Activated T-cell treated with anti-CD3 and anti-CD28 coated beads for 1 hour (primary cell): Measurements from ENCODE around the gene NAPSA.
A peak's percentile ranks its signal among the peaks of the same experiment; 100 is the strongest.
"Not testable (repeated sequence)": the region's sequence is repeated elsewhere in the genome, so short reads cannot be mapped to it uniquely, and the experiment has no call there.

ENCODE experiments used
- DNase-seq: peaks from one replicate; pipeline ENCODE4 v3.0.0-alpha.2; 2020; ENCODE audit warnings: low read depth

Gene NAPSA

DNA sequence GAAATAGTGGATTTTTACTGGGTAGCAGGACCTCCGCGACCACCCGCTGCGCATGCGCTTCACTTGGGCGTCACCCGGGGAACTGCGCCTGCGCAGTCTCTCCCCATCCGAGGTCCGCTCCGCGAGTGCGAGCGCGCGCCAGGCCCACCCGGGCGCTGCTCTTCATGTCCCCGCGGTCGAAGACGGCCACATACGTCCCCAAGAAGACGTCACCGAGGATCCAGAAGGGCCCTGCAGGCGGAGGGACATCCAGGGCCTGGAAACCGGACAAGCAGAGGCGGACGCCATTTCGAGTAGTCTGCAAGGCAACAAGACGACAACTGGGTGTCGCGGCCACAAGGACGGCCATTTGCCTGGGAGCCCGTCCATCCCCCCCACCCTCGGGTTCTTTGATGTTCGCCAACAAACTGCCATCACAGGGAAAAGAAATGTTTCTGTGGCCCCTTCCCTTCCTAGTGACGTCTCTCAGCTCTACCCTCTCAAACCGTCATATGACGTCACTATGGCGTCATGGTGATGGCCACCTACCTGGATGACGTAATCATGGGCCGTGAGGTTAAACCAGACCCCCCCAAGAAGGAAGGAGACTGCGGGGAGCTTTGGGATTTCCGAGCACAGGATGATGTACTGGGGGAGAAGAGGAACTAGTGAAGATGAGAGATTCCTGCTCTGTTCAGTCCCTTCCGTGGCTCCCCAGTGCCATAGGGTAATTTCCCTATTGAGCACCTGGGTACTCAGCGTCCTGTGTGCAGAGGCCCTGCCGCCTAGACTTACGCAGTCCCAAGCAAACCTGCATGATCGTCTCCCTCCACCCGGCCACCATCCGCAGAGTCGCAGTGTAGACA, 6.7 kb downstream of the NAPSA start:
- DNase-seq, result peak; percentile 69

DNA sequence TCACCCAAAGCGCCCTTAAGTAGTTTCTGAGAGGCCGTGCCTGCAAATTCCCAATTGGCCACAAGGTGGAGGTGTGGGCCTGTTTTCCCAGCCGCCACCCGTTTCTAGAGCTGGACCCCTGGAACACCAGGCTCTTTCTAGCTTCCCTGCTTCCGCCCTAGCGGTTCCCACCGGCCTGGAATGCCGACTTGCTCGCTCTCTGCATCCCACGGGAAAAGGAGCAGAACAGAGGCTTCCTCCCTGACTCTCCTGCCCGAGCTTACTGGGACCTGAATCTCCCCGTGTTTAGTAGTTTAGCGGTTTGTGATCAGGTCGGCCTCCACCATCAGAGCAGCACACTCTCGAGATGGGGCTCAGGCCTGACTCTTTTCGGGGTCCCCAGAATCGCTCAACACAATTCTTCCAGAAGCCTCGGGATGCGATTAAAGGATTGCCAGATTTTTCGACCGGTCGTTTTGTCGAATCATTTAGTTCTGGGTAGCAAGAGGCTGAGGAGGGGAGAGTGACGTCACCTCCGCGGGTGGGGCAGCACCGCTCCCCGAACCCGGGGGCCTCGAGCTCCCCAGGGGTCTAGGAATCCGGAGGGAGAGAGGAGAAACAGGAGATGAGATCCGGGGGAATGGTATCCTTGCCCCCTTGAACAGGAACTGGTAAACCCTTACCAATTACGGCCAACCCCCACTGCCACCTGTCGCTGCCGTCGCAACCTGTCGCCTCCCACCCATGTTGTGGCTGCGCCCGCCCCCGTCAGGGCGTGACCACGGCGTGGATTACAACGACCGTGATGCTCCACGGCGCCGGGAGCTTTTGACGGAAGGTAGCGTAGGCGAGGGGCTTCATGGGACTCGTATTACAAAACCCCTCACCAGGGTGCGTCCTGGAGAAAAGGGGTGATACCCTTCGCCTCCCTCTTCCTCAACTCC, 8.0 kb downstream of the NAPSA start:
- DNase-seq, result peak; percentile 82

DNA sequence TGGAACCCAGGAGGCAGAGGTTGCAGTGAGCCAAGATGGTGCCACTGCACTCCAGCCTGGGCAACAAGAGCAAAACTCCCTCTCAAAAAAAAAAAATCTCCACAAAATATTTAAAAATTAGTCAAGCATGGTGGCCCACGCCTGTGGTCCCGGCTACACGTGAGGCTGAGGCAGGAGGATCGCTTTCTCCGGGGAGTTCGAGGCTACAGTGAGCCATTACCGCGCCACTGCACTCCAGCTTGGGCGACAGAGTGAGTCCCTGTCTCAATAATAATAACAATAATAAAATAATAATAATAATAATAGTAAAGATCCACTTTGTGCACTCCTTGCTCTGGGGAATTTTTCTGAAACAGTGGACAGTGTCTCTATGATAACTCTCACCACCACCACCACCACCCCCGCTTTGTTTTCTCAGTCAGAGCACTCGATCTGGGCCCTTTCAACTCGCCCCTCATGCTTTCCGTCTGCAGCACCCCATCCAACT, 8.7 kb downstream of the NAPSA start:
- DNase-seq, result no peak

DNA sequence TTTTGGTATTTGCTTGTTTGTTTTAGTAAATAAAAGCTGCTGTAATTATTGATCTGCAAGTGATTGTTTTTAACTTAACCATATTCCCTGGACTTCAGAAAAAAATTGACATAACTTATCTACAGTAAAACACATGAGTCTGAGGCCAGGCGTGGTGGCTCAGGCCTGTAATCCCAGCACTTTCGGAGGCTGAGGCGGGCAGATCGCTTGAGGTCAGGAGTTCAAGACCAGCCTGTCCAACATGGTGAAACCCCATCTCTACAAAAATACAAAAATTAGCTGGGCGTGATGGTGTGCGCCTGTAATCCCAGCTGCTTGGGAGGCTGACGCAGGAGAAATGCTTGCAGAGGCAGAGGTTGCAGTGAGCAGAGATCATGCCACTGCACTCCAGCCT, 12.0 kb downstream of the NAPSA start:
- DNase-seq, result not testable (repeated sequence)

DNA sequence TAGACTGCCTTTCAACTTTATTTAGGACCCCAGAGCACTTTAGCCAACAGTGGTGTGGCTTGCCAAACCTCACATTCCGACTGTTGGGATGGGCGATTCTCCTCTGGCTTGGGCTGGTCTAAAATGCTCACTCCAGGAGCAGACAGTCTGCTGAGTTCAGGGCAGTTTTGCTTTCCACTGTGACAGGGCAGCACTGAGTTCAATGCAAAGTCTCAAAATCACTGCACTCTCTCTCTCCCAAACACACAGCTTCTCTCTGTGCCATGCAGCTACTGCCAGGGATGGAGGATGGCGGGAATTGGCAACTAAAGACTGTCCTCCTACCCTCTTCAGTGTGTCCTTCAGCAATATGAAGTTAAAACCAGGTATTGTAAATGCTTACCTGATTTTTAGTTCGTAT, 13.2 kb downstream of the NAPSA start:
- DNase-seq, result no peak

DNA sequence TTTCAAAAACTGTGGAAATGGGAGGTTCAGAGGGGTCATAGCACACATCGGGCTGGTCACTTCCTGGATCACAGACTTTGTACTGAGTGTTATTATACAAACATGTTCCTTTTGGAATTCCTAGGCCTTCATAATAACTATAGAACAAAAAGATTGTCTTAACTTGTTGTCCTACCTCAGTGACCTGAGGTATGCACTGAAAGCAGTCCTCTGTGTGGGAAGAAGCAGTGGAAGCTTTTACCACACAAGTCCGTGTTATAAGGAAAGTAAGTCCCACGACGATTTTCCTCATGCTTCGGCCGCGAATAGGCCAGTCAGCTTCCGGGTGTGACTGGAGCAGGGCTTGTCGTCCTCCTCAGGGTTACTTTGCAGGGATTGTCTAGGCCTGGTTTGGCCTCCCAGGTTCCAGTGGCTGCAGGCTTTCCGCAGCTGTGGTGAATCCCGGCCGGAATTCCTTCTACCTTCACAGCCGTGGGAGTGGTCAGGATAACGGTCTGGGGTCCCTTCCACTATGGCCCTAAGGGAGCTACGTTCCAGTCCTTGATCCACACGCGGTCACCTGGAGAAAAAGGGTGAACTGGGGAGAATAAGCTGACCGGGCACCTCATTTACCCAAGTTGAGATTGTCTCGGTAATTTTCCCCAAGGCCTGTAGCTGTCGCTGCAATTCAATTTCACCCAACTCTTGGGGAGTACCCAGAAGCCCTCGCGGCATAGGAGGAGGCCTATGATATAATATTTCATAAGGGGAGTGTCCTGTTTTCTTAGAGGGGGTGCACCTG, 16.0 kb downstream of the NAPSA start:
- DNase-seq, result no peak

DNA sequence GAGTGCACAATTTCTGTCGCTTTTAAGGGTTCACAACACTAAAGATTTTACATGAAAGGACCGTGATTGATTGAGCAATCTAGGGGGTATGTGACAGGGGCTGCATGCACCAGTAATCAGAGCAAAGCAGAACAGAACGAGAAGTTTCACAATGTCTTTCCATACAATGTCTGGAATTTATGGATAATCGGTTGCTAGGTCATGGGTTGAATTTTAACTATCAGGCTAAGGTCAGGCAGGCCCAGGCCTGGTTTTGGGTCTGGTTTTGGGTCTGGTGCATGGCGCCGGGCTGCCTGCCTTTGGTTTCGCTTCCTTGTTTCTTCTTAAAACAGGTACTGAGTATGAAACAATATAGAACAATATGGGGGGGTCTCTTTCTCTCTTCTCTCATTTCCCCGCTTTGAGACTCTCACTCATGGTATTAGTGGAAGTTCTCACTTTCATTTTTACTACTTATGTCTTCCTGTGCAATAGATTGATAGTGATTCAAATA, 18.3 kb downstream of the NAPSA start:
- DNase-seq, result not testable (repeated sequence)

DNA sequence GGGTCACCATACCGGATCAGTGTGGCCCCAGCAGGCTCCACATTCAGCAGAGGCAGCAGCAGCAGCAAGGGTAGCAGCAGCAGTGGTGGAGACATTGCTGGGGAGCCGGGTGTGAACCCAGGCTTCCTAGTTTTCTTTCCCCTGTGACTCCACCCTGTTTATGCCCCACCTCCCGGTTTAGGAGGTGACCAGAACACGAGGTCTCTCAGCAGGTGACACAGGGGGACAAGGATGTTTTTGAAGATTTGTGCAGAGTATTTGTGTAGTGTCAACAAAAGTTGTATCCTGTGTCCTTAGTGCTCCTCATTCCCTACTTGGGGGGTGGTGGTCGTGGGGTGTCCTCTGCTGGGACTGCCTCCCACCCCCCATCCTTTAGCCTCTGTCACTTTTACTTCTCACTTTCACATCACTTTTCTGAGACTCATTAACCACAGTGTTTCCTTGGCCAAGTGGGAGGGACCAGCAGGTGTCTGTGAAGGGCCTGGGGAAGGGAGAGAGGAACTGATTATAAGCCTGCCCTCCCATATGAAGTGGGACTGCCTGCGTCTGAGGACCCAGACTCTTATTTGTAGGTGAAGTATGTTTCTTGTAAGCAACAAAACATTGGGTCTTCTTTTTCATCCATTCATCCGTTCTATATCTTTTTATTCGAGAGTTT, 20.6 kb downstream of the NAPSA start:
- no peak for DNase-seq

DNA sequence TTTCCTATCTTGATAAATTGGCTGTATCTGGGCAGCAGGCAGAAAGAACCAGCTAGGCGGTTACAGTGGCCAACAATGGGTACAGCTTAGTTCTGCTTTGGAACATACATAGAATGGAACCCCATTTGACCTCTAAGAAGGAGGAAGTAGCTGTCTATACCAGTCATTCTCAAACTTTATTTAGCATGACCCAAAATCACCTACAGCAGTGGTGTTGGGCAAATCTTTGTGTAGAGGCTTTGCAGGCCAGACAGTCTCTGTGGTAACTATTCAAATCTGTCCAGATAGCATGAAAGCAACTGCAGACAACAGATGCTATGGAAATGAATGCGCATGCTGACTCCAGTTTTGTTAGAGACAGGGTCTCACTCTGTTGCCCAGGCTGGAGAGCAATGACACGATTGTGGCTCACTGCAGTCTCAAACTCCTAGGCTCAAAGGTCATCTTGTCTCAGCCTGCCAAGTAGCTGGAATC, 24.3 kb downstream of the NAPSA start:
- no peak for DNase-seq

DNA sequence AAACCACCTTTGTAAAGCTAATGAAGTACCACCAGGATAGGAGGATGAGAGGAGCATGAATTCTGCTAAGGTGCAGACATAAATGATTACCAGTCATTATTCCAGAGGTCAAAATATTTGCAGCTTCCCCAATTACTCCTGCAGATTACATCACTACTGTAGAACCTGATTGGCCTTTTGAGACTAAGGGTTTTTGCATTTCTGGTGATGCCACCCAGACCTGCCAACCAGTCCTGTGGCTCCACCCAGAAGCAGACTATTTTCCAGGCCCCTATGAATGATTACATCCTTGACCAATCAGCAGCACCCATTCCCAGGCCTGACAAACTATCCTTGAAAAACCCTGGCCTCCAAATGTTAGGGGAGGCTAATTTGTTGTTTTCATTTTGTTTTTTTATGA, 25.1 kb downstream of the NAPSA start:
- no peak for DNase-seq

DNA sequence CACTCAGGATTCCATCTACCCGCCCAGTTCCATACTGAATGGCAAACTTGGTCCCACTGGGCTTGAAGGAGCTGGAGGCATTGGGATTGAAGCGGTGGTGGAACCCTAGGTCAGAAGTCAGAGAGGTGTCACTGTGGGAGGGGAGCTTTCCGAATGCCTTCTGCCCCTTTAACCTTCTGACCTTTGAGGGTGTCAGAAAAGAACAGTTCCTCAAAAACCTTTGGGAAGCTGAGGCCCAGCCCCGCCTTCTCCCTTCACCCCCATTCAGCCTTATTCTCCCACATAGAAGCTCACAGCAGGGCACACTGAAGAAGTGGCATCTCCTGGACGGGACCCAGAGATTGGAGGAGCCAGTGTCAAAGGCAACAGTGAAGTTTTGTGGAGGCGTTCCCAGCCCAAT, 28.4 kb downstream of the NAPSA start:
- not testable (repeated sequence) for DNase-seq

DNA sequence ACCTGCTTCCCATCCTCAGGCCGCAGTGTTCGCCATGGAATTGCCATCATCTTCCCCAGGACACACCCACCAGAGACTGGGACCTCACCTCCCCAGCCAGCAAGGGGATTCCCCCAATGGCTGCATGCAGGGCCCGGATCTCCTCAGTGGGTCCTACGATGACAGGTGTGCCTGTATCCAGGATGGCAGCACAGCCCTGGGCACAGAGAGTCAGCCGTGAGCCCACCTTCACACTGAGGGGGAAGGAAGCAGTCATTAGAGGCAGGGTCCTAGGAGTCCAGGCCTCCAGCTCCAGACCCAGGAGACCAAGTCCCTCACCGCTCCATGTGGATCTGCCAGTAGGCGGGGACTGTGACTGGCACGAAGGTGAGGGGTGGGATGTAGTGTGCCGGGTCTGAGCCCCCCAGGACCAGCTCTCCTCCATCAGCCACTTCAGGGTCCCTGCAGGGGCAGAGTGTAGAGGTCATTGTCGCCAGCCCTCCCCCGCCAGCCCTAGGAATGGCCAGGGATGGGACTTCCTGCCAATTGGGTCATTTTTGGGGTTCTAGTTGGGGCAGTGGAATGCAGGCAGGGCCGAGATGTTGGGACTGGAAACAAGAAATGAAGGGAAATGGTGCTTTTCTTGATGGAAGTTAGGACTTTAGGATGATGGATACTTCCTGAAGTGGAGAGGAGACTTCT, 30.6 kb downstream of the NAPSA start:
- DNase-seq, result no peak

DNA sequence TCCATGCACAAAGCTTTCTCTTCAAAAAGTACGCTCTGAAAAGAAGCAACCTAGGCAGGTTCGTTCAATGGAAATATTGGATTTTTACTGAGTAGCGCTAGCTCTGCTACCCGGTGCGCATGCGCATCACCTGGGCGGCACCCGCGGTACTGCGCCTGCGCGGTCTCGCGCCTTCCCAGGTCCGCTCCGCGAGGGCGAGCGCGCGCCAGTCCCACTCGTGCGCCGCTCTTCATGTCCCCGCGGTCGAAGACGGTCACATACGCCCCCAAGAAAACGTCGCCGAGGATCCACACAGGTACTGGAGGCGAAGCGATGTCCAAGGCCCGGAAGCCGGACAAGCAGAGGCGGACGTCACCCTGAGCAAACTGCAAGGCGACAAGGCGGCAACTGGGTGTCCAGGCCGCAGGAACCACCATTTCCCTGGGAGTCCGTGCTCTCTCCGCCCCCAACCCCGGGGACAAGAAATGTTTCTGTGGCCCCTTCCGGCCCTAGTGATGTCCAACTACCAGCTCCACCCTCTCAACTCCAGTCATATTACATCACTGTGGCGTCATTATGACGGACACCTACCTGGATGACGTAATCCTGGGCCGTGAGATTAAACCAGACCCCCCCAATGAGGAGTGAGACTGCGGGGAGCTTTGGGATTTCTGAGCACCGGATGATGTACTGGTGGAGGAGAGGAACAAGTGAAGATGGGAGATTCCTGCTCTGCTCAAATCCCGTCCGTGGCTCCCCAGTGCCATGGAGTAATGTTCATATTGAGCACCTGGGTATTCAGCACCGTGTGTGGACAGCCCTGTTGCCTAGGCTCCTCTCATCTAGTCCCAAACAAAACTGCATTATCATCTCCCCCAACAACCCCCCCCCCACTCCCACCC, 31.5 kb downstream of the NAPSA start:
- peak; percentile 77 for DNase-seq

DNA sequence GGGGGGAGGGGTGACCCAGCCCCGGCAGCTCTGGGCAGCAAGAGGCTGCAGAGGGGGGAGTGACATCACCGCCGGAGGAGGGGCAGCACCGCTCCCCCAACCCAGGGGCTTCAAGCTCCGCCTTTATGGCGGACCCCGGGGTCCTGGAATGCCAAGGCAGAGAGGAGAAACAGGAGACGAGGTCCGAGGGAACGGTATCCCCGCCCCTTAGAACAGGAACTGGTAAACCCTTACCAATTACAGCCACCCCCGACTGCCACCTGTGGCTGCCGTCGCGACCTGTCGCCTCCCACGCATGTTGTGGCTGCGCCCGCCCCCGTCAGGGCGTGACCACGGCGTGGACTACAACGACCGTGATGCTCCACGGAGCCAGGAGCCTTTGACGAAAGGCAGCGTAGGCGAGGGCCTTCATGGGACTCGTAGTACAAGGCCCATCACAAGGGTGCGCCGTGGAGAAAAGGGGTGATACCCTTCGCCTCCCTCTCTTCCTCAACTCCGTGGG, 32.2 kb downstream of the NAPSA start:
- DNase-seq, result peak; percentile 82

DNA sequence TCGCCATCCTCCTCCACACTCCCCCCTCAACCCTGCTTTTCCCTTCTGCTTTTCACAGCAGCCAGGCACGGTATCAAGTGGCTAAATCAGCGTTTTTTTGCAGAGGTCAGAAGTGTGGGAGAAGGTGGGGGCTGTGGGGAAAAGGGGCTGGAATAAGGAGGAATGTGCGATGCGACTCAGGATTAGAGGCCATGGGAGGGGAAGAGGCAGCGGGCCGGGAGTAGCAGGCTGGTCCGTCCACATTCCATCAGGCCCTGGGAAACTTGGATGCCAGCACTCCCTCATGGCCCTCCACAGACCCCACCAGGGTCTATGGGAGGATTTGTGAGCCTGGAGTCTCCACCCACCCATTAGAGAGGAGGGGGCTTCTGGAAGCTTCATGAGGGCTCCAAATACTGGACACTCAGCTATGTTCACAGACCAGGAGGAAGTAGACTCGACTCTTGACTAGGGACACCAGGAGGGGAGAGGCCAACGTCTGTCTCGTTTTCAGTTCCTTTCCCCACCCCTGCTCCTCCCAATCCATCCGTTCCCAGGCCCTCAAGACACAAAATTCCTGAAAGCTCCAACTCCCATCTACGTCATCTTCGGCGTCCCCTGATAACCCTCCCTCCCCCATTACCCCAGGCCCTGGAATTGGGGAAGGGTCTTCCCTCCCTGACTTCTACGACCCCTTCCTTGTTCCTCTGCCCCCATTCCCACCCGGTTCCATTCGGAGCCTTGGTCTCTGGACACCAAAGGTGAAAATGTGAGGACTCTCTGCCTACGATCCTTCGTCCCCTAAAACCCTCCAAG, 33.0 kb downstream of the NAPSA start:
- DNase-seq, result no peak

DNA sequence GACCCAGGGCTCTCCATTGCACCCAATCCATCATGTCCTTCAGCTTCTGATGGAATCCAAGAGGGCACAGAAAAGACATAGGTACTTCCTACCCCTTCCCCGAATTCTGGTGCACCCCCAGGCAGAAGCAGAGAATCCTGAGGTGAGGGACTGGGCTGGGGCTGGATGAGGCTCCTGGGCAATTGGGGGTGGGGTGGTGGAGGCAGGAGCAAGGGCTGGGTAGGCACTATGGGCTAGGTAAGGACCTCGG, 33.5 kb downstream of the NAPSA start:
- DNase-seq, result no peak

DNA sequence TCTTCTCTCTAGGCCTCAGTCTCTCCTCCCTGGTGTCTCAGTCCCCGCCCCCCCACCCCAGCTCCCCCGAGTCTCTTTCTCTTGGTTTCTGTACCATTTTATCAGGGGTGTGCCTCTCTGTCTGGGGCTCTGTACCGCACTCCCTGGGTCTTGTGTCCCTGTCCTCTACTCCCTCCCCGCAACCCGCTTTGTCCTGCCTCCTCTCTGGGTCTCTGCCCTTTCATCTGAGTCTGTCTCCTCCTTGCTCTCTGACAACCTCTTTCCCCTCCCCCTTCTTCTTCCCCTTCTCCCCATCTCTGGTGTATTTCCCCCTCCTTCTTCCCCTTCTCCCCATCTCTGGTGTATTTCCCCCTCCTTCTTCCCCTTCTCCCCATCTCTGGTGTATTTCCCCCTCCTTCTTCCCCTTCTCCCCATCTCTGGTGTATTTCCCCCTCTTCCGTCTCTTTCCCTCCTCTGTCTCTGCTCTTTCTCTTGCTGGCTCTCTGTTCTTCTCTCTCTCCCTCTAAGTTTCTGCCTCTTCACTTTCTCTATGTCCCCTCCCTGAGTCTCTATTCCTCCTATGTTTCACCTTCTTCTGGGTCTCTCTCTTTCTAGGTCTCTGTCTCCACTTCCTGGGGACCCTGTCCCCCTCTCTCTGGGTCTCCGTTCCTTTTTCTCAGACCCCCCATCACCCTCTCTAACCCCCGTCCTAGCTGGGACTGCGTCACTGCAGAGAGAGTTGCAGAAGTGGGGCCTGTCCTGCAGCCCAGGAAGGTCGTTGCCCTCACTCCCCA, 34.0 kb downstream of the NAPSA start:
- no peak for DNase-seq
